Measurements from ENCODE around the gene SPRYD3. TPM values are rescaled to one million over a fixed set of nuclear protein-coding genes. Genes with fewer than 3 reads are reported as not detected.
A peak's percentile ranks its signal among the peaks of the same experiment; 100 is the strongest.

The SPRYD3 gene
- total RNA-seq, 4 donors from 2014 or later = 15.9 to 75.5 (median 28.9) TPM

- peak; percentile 81 to 87 for DNase-seq
- no peaks in the 10 kb centered on the region for H3K27me3 ChIP-seq
- H3K4me3 ChIP-seq = peak within 1 kb of the TSS; percentile 59 to 76
- H3K4me1 ChIP-seq = peaks cover 0 to 23% of the 10 kb centered on the region in 2 donors
- TF ChIP-seq CTCF (IDR thresholded peaks at IDR 0.05) = peak in 1 of 4 experiments; percentile 8
- peak; percentile 60 to 73 for TF ChIP-seq POLR2A (IDR thresholded peaks at IDR 0.05)
- H3K36me3 ChIP-seq = no peaks in the 10 kb centered on the region
- intact Hi-C loops (cut with DNase I; ENCODE audit: low total_unique reads) = no loop called here
- peak within 1 kb of the TSS; percentile 99 for H3K27ac ChIP-seq
- no peaks in the 10 kb centered on the region for H3K9me3 ChIP-seq
Measured at GRCh38 chr12:53049571-53050318, 29.4 kb downstream of the SPRYD3 start, which contains the start of gene TNS2. TSS of gene TNS2 (plus strand) at chr12:53050065. CDS start at chr12:53050186, 121 bp downstream.

- H3K4me1 ChIP-seq = peaks cover 0 to 29% of the 10 kb centered on the region in 2 donors
- peak overlapping the region; percentile 99 for H3K27ac ChIP-seq
- H3K36me3 ChIP-seq = no peaks in the 10 kb centered on the region
- peak overlapping the region; percentile 59 to 76 for H3K4me3 ChIP-seq
- peak; percentile 82 to 85 for DNase-seq
- intact Hi-C loops (cut with DNase I; ENCODE audit: low total_unique reads) = no loop called here
- no peaks in the 10 kb centered on the region for H3K9me3 ChIP-seq
- no peaks in the 10 kb centered on the region for H3K27me3 ChIP-seq
- TF ChIP-seq POLR2A (IDR thresholded peaks at IDR 0.05) (no peak), CTCF (IDR thresholded peaks at IDR 0.05) (no peak)
Measured at GRCh38 chr12:53048780-53049401, 30.3 kb downstream of the SPRYD3 start.

- Histone ChIP-seq H3K4me1 (peaks cover 0 to 24% of the 10 kb centered on the region in 2 donors), H3K4me3 (peak overlapping the region; percentile 59 to 76), H3K27me3 (no peaks in the 10 kb centered on the region), H3K9me3 (no peaks in the 10 kb centered on the region), H3K27ac (peak overlapping the region; percentile 99), H3K36me3 (no peaks in the 10 kb centered on the region)
- peak; percentile 64 to 71 for DNase-seq
- TF ChIP-seq POLR2A (IDR thresholded peaks at IDR 0.05) = peak in 1 of 2 donors; percentile 22
- no peak for TF ChIP-seq CTCF (IDR thresholded peaks at IDR 0.05)
- intact Hi-C loops (cut with DNase I; ENCODE audit: low total_unique reads) = no loop called here
Measured at GRCh38 chr12:53048033-53048779, 31.0 kb downstream of the SPRYD3 start.

GRCh38 chr12:53047221-53048032 is 31.8 kb downstream of the SPRYD3 start:
- Histone ChIP-seq H3K27me3 (no peaks in the 10 kb centered on the region), H3K9me3 (no peaks in the 10 kb centered on the region), H3K36me3 (no peaks in the 10 kb centered on the region), H3K4me3 (peak overlapping the region; percentile 69 to 70), H3K4me1 (peaks cover 0 to 20% of the 10 kb centered on the region in 2 donors), H3K27ac (peak overlapping the region; percentile 99)
- peak; percentile 62 for TF ChIP-seq POLR2A (IDR thresholded peaks at IDR 0.05)
- peak in 3 of 4 experiments; percentile 27 to 53 (median 51) for TF ChIP-seq CTCF (IDR thresholded peaks at IDR 0.05)
- DNase-seq = peak; percentile 82 to 86
- intact Hi-C loops (cut with DNase I; ENCODE audit: low total_unique reads) = no loop called here

Data from uterus (tissue), 4 donors.